Measurements from ENCODE around the gene SEC11A.
A peak's percentile ranks its signal among the peaks of the same experiment; 100 is the strongest.

The SEC11A gene

DNA sequence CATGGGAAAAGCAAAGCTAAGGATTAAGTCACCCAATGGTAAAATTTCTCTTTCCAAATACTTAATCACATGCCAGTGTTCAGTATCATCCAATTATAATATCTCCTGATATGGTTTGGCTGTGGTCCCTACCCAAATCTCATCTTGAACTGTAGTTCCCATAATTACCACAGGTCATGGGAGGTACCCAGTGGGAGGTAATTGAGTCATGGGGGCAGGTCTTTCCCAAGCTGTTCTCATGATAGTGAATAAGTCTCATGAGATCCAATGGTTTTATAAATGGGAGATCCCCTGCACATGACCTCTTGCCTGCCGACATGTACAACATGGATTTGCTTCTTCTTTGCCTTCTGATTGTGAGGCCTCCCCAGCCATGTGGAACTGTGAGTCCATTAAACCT, 31.8 kb downstream of the SEC11A start:
- DNase-seq (ENCODE audit: low read depth, low spot score), result peak; percentile 22

DNA sequence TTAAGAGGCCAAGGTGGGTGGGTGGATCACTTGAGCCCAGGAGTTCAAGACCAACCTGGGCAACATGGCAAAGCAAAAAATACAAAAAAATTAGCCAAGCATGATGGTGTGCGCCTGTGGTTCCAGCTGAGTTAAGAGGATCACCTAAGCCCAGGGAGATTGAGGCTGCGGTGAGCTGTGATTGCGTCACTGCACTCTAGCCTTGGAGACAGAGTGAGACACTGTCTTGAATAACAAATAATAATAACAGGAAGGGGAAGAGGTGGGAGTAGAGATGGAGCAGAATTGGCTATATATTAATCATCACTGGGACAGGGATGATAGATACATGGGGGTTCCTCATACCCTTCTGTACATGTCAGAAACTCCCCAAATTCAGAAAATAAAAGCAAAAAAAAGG, 34.1 kb downstream of the SEC11A start:
- no peak for DNase-seq (ENCODE audit: low read depth, low spot score)

DNA sequence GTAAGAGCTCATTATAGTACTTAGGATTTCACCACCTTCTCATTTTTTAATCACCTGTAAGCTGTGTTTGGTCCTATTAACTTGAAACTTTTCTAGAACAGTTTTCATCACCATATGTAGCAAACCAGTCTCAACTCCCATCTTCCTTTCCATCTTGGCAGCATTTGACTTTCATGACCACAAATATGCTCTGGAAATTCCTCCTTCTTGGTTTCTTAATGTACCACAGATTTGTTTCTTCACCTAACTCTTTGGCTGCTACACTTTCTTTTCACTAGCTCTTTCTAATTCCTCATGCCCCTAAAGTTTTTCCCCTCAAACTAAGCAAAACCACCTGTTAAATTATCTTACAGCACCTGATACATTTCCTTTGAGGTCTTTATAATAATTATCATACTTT, 44.7 kb downstream of the SEC11A start:
- peak; percentile 88 for DNase-seq (ENCODE audit: low read depth, low spot score)

DNA sequence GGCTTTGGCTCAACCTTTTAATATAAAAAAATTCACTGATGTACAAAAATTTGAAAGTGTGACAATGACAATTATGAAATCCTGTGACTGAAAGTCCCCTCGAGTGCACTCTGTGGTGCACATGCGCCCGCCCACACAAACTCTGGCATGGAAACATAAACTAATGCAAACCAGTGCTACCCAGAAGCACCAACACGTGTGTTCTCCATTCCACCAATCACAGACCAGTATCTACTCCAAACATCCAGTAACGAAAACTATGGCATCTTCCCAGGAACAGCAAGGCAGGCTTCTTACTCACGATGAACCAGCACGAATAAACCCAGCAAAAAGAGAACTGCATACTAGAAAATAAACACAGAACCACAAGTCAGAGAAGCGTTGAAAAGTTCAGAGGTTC, 46.2 kb downstream of the SEC11A start:
- DNase-seq (ENCODE audit: low read depth, low spot score), result no peak

DNA sequence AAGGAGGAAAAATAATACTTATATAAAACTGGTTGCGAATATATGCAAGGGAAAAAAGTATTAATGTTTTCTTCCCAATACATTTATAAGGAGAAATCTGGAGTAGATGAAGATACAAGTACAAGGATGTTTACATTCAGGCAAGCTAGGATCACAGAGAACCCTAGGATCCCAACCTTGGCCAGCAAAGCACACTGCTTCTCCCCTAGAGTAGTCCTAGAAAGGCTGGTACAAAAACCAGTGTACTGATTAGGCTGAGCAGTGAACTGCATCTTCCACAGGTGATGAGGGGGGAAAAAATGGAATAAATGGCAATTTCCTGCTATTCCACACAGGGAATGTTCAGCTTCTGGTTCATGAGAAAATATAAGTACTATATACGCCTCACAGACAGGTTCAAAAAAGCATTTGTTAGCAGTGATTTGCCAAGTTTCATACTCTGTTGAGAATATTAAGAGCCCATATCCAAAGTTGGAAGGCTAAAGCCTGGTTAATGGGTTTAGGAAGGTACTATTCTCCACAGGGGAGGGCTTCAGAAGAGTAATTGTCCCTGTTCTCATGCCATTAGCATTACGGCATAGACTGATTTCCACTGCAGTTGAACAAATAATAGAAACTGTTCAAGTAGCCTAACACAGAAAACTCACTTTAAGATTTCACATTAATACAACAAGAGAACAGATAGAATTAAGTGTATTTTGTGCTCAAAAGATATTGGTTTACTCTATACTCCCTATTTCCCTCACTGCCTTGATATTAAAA, 47.5 kb downstream of the SEC11A start:
- no peak for DNase-seq (ENCODE audit: low read depth, low spot score)

DNA sequence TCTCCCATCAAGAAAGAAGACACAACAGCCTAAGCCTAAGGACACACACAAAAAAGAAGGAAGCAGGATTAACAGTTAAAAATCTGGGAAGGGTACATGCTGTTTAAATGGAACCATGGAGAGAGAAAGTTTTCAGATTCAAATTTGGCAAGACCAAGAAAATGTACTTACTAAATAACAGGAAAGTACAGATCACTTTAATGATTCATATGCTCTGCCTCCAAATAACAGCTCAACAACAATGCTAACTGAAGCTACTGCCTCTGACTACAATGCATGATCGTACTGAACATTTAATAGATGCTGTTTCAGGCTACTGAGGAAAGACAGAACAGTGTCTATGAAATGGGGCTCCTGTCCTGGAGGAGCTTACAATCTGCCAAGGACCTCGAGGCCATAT, 49.6 kb downstream of the SEC11A start:
- DNase-seq (ENCODE audit: low read depth, low spot score), result no peak

DNA sequence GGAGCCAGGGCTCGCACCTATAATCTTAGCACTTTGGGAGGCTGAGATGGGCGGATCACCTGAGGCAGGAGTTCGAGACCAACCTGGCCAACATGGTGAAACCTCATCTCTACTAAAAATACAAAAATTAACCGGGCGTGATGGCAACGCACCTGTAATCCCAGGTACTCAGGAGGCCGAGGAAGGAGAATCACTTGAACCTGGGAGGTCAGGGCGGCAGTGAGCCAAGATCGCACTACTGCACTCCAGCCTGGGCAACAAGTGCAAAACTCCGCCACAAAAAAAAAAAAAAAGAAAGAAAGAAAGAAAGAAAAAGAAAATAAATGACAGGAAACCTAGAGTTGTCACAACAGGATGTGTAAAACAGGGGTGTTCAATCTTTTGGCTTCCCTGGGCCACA, 54.9 kb downstream of the SEC11A start:
- DNase-seq (ENCODE audit: low read depth, low spot score), result no peak

DNA sequence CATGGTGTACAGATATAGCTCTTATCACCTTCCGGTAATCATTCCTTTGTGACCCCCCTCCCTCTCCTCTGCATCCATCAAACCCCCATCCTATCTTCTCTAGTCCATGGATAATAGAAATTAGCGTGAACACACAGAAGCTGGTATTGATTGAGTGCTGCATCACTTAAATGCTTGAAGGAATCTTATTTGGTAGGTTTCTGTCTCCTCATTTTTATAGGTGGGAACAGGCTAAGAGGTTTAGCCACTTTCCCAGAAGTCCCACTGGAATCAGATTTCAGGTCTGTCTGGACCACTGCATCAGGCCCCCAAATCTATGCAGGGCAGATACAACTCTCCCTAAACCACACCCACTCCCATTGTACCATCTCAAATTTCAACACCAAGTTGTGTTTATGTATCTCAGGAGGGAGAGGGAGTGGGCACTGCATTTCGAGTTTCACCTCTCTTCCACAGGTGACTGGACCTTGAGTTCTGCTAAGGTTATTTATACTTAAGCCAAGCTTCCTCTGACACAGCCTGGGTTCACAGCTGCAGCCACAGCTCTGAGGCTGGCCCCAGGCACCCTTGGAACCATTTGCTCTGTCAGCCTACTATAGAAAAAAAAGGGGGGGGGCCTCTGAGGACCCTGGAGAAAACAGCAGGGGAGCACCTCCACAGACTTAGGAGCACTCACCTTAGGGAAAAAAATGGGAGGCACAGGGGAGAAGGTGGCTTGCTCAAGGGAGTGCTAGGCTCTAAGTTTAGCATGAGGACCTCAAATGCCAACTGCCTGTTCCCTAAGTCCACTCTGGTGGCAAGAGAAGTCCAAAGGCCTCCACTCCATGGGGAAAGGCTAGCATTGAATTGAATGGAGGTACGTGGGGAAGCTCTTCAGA, 55.8 kb downstream of the SEC11A start:
- no peak for DNase-seq (ENCODE audit: low read depth, low spot score)

DNA sequence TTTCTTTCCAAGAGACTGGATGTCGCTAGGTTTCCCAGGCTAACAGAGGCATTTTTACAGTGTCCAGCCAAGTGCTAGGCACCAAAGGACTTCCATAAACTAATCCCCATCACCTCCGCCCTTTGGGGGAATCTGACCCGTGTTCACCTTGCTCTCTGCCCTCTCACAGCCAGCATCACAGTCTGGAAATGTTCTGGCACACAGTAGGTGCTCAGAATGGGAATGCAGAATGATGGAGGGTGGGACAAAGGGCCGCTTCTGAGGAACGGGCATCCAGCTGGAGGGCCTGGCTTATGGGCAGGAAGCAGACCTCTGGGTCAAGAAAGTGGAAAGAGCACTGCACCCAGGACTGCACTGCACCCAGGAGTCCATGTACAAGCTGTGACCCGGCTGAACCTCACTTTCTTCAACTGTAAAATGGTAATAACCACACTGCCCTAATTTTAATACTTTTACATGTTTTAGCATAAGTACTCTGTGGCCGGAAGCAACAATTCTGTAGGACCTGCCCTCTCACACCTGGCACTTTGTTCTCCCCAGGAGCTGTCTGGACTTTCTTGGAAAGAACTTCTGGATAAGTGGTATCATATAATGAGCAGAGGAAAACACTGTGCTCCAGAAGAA, 57.0 kb downstream of the SEC11A start:
- DNase-seq (ENCODE audit: low read depth, low spot score), result no peak

DNA sequence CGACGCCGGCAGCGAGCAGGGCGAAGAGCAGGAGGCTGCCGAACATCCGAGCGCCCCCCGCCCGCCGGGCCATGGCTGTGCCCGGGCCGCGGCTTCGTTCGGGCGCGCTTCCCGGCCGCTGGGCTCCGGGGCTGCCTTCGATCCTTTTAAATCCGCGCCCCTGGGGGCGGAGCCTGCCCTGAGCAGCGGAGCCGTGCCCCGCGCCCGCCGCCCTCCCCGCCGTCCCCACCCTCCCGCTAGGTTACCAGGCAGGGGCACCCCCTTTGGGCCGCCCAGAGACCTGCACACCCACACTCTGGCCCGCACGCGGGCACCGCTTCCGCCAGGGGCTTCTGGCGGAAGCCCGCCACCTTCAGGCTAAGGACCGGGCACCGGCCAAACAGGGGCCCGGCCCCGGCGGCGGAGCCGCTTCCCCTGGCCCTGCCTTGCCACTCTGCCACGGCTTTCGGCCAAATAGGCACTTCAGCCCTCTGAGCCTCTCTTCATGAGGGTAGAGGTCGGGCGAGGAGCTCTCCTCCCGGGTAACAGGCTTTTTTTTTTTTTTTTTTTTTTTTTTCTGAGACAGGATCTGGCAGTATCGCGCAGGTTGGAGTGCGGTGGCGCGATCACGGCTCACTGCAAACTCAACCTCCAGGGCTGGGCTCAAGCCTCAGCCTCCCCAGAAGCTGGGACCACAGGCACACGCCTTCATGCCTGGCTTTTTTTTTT, 57.7 kb downstream of the SEC11A start, which contains the start of gene NMB:
NMB (minus strand) TSS at position 120 of the 708 bp plus-strand sequence; CDS start at position 73, 47 bp downstream.
- DNase-seq (ENCODE audit: low read depth, low spot score), result peak; percentile 93

DNA sequence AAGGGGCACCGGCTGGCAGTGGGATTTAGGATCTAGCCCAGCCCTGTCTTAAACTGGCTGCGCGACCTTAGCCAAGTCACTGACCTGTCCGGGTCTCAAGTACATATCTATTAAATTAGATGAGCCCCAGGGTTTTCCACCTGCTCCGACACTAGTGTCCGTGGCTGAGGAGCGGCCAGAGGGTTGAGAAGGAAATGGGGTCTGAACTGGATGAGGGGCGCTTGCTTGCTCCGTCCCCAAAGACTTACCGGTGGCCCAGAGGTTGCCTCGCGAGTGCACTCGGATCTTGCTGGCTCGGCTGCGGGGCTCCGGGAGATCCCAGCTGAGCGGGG, 58.2 kb downstream of the SEC11A start:
- DNase-seq (ENCODE audit: low read depth, low spot score), result no peak

DNA sequence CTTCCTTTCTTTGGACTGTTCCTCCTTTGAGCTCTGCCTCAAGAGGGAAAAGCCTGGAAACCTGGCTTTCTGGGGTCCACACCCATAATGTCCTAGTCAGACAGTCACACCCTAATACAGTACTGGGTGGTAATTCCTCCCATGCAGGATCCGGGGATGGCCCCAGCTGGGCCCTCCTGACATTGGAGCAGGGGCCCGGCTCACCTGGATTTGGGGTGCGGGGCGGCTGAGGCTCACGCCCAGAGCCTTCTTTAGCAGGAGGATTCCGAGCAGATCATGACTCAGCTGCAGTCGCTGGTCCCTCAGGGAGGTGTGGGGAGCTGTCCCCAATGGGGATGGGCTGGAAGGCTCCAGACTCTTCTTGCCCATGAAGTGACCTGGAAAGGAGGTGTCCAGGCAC, 59.0 kb downstream of the SEC11A start:
- DNase-seq (ENCODE audit: low read depth, low spot score), result no peak

DNA sequence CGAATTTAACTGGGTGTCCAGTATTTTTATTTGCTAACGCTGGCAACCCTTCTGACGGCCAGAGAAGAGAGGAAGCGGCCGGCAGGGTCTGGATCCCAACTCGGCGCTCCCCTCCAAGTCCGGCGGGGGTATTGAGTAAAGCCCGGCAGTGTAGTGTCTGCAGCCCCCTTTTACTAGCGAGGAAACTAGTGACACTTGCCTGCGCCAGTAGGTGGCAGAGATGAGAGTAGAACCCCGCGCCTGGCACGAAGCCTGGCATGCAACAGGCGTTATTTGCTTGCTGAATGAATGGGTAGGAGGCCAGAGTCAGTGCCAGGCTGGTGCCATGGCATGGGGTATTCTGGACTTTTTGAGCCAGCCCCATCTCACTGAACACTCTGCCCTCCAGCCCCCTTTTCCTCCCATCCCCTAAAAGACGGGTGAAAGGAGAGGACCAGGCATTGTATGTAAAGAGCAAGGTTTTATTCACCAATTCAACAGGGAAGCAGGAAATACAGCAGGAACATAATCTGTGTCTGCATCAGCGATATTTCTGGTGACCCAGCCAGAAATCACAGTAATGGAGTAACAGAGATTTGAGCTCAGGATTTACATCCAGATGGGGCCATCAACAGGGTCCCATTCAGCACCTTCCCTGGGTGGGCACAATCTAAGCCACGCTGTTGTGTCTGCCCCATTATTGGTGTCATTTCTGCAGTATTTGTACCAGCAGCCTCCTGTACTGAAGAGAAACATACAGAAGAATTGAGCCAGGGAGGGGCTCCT, 61.1 kb downstream of the SEC11A start:
- DNase-seq (ENCODE audit: low read depth, low spot score), result peak; percentile 92

DNA sequence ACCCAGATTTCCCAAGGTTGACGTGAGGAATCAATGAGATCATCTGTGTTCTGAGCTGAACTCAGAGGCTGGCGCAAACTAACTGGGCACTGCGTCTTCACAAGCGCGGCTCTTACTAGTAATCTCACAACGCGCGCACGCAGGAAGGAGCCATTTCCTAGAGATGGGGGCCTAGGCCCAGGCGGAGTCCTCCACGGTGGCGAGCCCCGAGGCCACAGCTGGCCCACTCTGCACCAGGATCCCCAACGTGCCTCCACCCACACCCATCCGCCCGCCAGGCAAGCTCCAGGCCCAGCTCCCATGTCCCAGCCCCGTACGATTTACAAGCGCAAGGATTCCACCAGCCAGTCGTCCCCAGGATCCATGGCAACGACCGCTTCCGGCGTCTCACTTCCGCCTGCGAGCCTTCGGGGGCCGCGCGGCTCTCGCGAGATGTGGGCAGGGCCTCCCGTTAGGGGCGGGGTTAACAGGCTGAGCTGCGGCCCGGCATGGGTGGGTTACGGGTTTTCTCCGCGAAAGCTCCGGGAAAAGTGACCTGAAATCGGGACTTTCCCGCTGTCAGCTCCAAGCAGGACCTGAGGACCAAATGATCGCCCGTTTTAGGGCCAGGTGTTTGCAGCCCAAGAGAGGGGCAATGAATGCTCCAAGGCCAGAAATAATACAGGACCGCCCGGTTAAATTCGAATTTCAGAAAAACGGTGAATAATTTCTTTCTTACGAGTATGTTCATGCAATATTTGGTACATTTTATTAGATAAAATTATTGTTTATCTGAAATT, 61.8 kb downstream of the SEC11A start, which contains the start of gene WDR73:
WDR73 (minus strand) TSS at position 374 of the 779 bp plus-strand sequence; CDS start at position 365, 9 bp downstream.
- peak; percentile 98 for DNase-seq (ENCODE audit: low read depth, low spot score)

DNA sequence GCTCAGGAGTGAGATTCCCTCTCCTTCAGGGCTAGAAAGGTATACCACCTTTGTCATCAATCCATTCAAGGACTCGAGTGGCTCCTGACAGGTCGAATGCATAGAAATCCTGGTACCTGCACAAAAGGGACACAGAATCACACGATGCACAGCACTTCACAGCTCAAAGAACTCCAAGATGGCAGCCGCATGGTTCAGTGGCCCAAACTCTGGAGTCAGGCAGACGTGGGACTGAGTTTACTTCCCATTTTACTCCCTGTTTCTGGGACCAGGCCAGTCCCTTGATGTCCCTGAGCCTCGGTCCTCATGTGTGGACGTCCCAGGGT, 62.4 kb downstream of the SEC11A start:
- no peak for DNase-seq (ENCODE audit: low read depth, low spot score)

DNA sequence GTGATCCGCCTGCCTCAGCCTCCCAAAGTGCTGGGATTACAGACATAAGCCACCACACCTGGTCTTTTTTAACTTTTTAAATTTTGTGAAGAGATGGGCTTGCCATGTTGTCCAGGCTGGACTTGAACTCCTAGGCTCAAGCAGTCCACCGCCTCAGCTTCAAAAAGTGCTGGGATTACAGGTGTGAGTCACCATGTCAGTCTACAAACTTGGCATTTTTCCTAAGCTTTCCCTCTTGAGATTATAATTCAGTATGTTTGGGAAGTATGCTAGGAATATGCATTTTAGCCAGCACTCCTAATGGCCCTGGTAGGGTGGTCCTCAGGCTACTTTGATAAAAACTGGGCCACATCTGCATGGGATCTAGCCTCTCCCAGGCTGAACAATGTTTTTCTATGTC, 66.2 kb downstream of the SEC11A start:
- no peak for DNase-seq (ENCODE audit: low read depth, low spot score)

DNA sequence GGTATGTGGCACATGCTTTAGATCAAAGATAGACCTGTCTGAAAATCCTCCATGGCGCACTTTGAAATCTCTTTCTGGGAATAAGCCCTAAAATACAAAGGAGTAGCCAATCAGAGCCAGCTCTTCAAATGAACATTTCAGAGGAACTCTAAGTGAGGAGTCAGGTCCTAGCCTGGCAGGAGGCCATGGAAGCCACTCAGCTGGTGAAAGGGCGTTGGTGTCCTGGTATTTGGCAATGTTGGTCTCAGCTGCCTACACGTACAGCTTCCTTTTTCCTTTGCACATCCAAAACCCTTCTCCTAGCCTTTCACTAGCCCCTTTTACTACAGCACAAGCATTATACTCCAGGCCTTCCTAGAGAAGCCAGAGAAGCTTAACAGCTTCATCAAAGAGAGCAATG, 67.4 kb downstream of the SEC11A start:
- DNase-seq (ENCODE audit: low read depth, low spot score), result no peak

DNA sequence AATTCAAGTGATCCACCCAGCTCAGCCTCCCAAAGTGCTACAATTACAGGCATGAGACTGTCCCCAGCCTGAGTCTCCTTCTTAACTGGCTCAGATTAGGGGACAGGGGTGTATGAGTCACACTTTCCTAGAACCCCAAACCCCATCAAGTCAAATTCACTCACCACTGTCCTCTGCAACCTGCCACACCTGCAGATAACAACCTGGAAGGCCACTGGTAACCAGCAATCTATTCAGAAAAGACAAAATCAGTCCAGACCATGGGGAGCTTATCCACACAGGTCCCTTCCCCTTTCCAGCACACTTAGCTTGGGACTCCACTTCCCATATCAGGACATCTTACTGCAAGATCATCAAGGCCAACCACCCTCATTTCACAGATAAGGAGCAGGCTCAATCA, 68.2 kb downstream of the SEC11A start:
- no peak for DNase-seq (ENCODE audit: low read depth, low spot score)

DNA sequence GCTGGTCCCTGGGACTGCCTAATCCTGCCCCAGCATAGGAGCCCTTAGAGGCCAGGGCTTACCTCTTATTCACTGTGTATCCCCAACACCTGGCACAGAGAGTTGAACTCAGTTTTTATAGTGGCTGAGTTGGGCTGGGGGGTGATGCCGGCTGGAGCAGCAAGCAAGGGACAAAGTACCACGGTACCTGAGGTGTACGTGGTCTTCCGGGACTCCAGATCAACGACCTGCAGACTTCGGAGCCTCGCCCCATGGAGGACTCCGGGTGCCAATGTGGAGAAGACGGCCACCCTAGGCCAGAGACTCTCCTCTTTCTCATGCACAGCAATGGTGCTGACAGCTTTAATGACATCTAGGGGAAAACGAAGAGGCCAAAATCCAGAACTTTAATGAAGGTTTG, 69.9 kb downstream of the SEC11A start:
- DNase-seq (ENCODE audit: low read depth, low spot score), result no peak

DNA sequence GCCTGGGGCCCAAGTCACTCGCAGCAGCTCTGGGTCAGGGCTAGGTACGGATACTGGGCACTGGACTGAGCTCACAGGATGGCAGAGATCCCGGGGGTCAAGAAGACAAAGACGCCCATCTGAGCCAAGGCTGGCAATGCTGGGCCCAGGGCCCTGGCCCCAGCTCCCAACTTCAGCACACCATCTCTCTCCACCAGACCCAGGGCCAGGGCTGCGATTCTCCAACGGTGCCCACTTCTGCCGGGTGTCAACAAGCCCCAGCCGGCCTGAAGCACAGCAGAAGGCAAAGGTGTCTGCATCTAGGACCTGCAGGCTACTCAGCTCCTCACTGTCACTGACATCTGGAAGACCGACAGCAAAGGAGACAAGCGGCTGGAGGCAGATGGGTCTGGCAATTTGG, 70.4 kb downstream of the SEC11A start:
- DNase-seq (ENCODE audit: low read depth, low spot score), result no peak

Measured in astrocyte of the hippocampus (primary cell).